Activated naive CD4-positive, alpha-beta T cell treated with anti-CD3 and anti-CD28 coated beads, Interleukin-2, amount 10 ng/mL, durations not matched to agents 7 days and 5 days (primary cell): ENCODE results near the gene TGIF1.
A peak's percentile ranks its signal among the peaks of the same experiment; 100 is the strongest.

Experiments used
- CTCF ChIA-PET: fragments of 350-600 bp; sonication (Branson Sonifier 250); formaldehyde crosslinking; loops from one replicate; lab custom pipeline; 2021; ENCODE audit warnings: antibody characterized with exemption; lab: Charles Lee
- DNase-seq: peaks from one replicate; pipeline ENCODE4 v3.0.0-alpha.2; 2020
- H3K27ac Mint-ChIP-seq: one replicate; pipeline ENCODE4 v1.8.0; 2021; ENCODE audit warnings: mild to moderate bottlenecking, moderate library complexity, mixed read lengths
- H3K27me3 Mint-ChIP-seq: one replicate; pipeline ENCODE4 v1.8.0; 2021; ENCODE audit warnings: mild to moderate bottlenecking, mixed read lengths
- H3K36me3 Mint-ChIP-seq: one replicate; pipeline ENCODE4 v1.8.0; 2021; ENCODE audit warnings: mixed read lengths
- H3K4me1 Mint-ChIP-seq: one replicate; pipeline ENCODE4 v1.8.0; 2021; ENCODE audit warnings: mixed read lengths
- H3K4me3 Mint-ChIP-seq: one replicate; pipeline ENCODE4 v1.8.0; 2021; ENCODE audit warnings: mild to moderate bottlenecking, moderate library complexity, mixed read lengths
- H3K9me3 Mint-ChIP-seq: one replicate; pipeline ENCODE4 v1.8.0; 2021; ENCODE audit warnings: mixed read lengths

Gene TGIF1

DNA sequence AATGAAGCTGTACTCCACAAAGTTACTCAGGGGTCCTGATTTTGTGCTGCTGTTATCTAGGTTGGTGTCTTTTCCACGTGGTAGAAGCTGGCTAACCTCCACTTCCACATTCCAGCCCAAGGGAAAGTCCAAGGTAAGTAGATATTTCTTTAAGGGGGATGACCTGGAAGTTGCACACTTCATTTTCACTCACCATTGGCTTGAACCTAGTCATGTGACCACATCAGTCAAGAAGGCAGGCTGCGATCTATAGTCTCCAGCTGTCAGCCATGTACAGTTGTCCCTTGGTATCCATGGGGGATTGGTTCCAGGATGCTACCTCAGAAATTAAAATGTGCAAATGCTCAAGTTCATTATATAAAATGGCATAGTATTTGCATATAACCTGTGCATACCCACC lies 31.9 kb upstream of the TGIF1 start:
- DNase-seq: no peak
- H3K27me3 Mint-ChIP-seq: peaks cover 3% of the 10 kb centered on the region
- no peaks in the 10 kb centered on the region for H3K36me3 Mint-ChIP-seq
- H3K4me3 Mint-ChIP-seq: no peak overlapping the region
- CTCF ChIA-PET: no interaction called here
- H3K9me3 Mint-ChIP-seq: no peaks in the 10 kb centered on the region
- no peaks in the 10 kb centered on the region for H3K4me1 Mint-ChIP-seq
- no peak overlapping the region for H3K27ac Mint-ChIP-seq

- Mint-ChIP-seq H3K4me1 (no peaks in the 10 kb centered on the region), H3K27ac (no peak overlapping the region)
Measured at GRCh38 chr18:3420919-3421279, 29.1 kb upstream of the TGIF1 start.

GRCh38 chr18:3422905-3423304 lies 27.1 kb upstream of the TGIF1 start:
- CTCF ChIA-PET: interaction anchor here (0.9 kb wide), 1 partner anchor 244 kb away, joined by 3 read pairs; no protein-coding TSS in a partner anchor
- Mint-ChIP-seq H3K36me3 (no peaks in the 10 kb centered on the region), H3K4me3 (no peak overlapping the region), H3K27ac (no peak overlapping the region), H3K4me1 (no peaks in the 10 kb centered on the region), H3K9me3 (no peaks in the 10 kb centered on the region), H3K27me3 (no peaks in the 10 kb centered on the region)
- no peak for DNase-seq

More at GRCh38 chr18:3420919-3421279, 29.1 kb upstream of the TGIF1 start:
- Mint-ChIP-seq H3K4me3 (no peak overlapping the region), H3K9me3 (no peaks in the 10 kb centered on the region), H3K27me3 (no peaks in the 10 kb centered on the region), H3K36me3 (no peaks in the 10 kb centered on the region)
- CTCF ChIA-PET: no interaction called here
- DNase-seq: no peak

GRCh38 chr18:3424280-3424890 lies 25.6 kb upstream of the TGIF1 start:
- CTCF ChIA-PET: no interaction called here
- H3K27ac Mint-ChIP-seq: no peak overlapping the region
- no peaks in the 10 kb centered on the region for H3K27me3 Mint-ChIP-seq
- no peaks in the 10 kb centered on the region for H3K9me3 Mint-ChIP-seq
- no peak overlapping the region for H3K4me3 Mint-ChIP-seq
- no peak for DNase-seq
- no peaks in the 10 kb centered on the region for H3K36me3 Mint-ChIP-seq
- H3K4me1 Mint-ChIP-seq: no peaks in the 10 kb centered on the region

DNA sequence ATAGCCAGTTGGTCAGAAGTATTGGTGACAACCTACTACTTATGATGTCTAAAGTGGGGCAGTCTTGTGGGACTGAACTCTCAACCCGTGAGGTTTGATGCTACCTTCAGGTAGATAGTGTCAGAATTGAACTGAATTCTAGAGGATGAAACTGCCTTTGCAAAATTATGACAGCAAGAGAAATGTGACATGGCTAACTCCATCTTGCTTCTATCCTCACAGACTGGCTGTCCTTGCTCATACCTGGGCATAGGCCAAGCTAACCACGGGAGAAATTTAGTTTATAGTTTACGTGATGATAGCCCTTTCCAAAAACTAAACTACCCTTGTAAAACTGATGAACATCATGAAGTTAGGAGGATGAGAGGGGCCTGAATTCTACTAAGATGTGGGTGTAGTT lies 24.9 kb upstream of the TGIF1 start:
- Mint-ChIP-seq H3K27ac (no peak overlapping the region), H3K36me3 (no peaks in the 10 kb centered on the region), H3K4me3 (no peak overlapping the region), H3K27me3 (no peaks in the 10 kb centered on the region), H3K9me3 (no peaks in the 10 kb centered on the region), H3K4me1 (no peaks in the 10 kb centered on the region)
- DNase-seq: no peak
- CTCF ChIA-PET: no interaction called here

GRCh38 chr18:3425446-3425845 lies 24.5 kb upstream of the TGIF1 start:
- Mint-ChIP-seq H3K9me3 (no peaks in the 10 kb centered on the region), H3K36me3 (no peaks in the 10 kb centered on the region), H3K27me3 (no peaks in the 10 kb centered on the region), H3K4me3 (no peak overlapping the region), H3K27ac (no peak overlapping the region), H3K4me1 (no peaks in the 10 kb centered on the region)
- DNase-seq: no peak
- CTCF ChIA-PET: no interaction called here

DNA sequence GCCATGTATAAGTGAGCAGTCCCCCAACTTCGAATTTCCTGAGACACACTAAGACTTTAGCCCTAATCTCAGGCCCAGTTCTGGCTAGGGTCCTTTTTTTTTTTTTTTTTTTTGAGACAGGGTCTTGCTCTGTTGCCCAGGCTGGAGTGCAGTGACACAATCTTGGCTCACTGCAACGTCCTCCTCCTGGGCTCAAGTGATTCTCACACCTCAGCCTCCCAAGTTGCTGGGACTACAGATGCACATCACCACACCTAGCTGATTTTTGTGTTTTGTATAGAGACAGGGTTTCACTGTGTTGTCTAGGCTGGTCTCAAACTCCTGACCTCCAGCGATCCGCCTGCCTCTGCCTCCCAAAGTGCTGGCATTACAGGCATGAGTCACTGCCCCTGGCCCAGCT lies 23.9 kb upstream of the TGIF1 start:
- H3K9me3 Mint-ChIP-seq: no peaks in the 10 kb centered on the region
- CTCF ChIA-PET: no interaction called here
- no peak overlapping the region for H3K4me3 Mint-ChIP-seq
- no peaks in the 10 kb centered on the region for H3K27me3 Mint-ChIP-seq
- no peak for DNase-seq
- no peak overlapping the region for H3K27ac Mint-ChIP-seq
- no peaks in the 10 kb centered on the region for H3K4me1 Mint-ChIP-seq
- no peaks in the 10 kb centered on the region for H3K36me3 Mint-ChIP-seq

- DNase-seq: no peak
- no peaks in the 10 kb centered on the region for H3K27me3 Mint-ChIP-seq
- CTCF ChIA-PET: interaction anchor here (0.7 kb wide), 1 partner anchor 157 kb away, joined by 3 read pairs; no protein-coding TSS in a partner anchor
- H3K9me3 Mint-ChIP-seq: no peaks in the 10 kb centered on the region
- no peak overlapping the region for H3K27ac Mint-ChIP-seq
- no peaks in the 10 kb centered on the region for H3K36me3 Mint-ChIP-seq
- H3K4me1 Mint-ChIP-seq: no peaks in the 10 kb centered on the region
- no peak overlapping the region for H3K4me3 Mint-ChIP-seq
Measured at GRCh38 chr18:3427944-3428343, 22.0 kb upstream of the TGIF1 start.

- H3K27ac Mint-ChIP-seq: no peak overlapping the region
- CTCF ChIA-PET: no interaction called here
Measured at GRCh38 chr18:3429121-3429520, 20.9 kb upstream of the TGIF1 start.

DNA sequence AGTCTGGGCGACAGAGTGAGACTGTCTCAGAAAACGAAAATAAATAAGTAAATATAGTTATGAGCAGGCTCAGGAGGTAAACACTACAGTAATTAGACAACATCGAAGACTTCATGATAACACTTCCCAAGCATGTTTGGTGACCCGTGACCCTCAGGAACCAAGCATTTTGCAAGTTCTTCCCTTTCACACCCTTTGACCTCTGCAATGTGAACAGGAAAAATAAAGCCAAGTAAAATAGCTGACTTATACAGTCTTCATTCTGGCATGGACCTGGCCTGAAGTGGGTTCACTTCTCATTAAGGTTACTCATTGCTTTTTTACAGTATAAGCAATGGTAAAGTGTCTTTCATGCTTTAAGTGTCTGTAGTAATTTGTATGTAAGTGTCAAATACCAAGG lies 15.3 kb upstream of the TGIF1 start:
- CTCF ChIA-PET: no interaction called here
- H3K27me3 Mint-ChIP-seq: peaks cover 4% of the 10 kb centered on the region
- no peak overlapping the region for H3K27ac Mint-ChIP-seq
- H3K4me3 Mint-ChIP-seq: no peak overlapping the region
- H3K4me1 Mint-ChIP-seq: no peaks in the 10 kb centered on the region
- no peaks in the 10 kb centered on the region for H3K36me3 Mint-ChIP-seq
- no peak for DNase-seq
- no peaks in the 10 kb centered on the region for H3K9me3 Mint-ChIP-seq

More at GRCh38 chr18:3429121-3429520, 20.9 kb upstream of the TGIF1 start:
- H3K4me3 Mint-ChIP-seq: no peak overlapping the region
- no peaks in the 10 kb centered on the region for H3K9me3 Mint-ChIP-seq
- no peaks in the 10 kb centered on the region for H3K27me3 Mint-ChIP-seq
- DNase-seq: no peak
- no peaks in the 10 kb centered on the region for H3K4me1 Mint-ChIP-seq
- H3K36me3 Mint-ChIP-seq: no peaks in the 10 kb centered on the region

- no peak overlapping the region for H3K27ac Mint-ChIP-seq
- H3K27me3 Mint-ChIP-seq: peaks cover 20% of the 10 kb centered on the region
- no peak overlapping the region for H3K4me3 Mint-ChIP-seq
- no peaks in the 10 kb centered on the region for H3K9me3 Mint-ChIP-seq
- CTCF ChIA-PET: interaction anchor here (1.5 kb wide), 1 partner anchor 226 kb away, joined by 3 read pairs; no protein-coding TSS in a partner anchor
- no peaks in the 10 kb centered on the region for H3K4me1 Mint-ChIP-seq
- H3K36me3 Mint-ChIP-seq: no peaks in the 10 kb centered on the region
- DNase-seq: no peak
Measured at GRCh38 chr18:3440341-3440740, 9.6 kb upstream of the TGIF1 start.

DNA sequence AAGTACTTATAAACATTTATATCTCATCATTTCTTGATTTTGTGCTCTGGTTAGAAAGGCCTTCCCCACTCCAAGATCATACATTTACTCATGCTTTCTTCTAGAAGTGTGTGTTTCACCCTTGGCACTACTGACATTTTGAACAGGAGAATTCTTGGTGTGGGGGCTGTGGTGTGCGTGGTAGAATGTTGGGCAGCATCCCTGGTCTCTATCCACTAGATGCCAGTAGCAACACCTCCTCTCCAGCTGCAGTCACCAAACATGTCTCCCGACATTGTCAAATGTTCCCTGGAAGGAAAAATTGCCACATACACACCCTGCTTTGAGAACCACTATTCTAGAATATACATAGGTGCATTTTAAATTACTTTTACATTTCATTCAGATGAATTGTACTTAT lies 8.7 kb upstream of the TGIF1 start:
- CTCF ChIA-PET: interaction anchor here (1.5 to 2.4 kb wide), 3 partner anchors 11 to 225 kb away, joined by 3 to 9 read pairs (median 4); no protein-coding TSS in a partner anchor
- Mint-ChIP-seq H3K27me3 (peaks cover 20% of the 10 kb centered on the region), H3K4me1 (peaks cover 2% of the 10 kb centered on the region), H3K4me3 (no peak overlapping the region), H3K36me3 (no peaks in the 10 kb centered on the region), H3K9me3 (no peaks in the 10 kb centered on the region), H3K27ac (no peak overlapping the region)
- DNase-seq: no peak

DNA sequence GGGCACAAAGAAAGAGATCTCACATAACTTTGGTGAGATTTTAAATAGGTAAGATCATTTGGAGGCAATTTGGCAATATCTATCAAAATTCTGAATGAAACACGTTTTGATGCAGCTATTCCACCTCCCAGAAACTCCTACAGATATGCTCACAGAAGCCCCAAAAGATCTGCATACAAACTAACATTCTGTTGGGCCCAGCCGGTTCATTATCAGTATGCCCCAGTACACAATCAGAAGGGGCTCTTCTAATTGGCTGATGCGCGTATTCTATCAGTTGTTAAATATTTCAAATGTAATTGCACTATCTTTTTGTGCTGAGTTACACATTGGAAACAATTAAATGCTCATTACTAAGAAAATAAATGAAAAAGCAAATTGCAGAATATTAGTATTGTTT lies 7.1 kb upstream of the TGIF1 start:
- no peak for DNase-seq
- Mint-ChIP-seq H3K27ac (no peak overlapping the region), H3K4me3 (no peak overlapping the region), H3K9me3 (no peaks in the 10 kb centered on the region), H3K27me3 (peaks cover 20% of the 10 kb centered on the region), H3K36me3 (no peaks in the 10 kb centered on the region), H3K4me1 (peaks cover 18% of the 10 kb centered on the region)
- CTCF ChIA-PET: interaction anchor here (1.6 to 2.4 kb wide), 3 partner anchors 10 to 143 kb away, joined by 3 to 9 read pairs (median 4); no protein-coding TSS in a partner anchor

DNA sequence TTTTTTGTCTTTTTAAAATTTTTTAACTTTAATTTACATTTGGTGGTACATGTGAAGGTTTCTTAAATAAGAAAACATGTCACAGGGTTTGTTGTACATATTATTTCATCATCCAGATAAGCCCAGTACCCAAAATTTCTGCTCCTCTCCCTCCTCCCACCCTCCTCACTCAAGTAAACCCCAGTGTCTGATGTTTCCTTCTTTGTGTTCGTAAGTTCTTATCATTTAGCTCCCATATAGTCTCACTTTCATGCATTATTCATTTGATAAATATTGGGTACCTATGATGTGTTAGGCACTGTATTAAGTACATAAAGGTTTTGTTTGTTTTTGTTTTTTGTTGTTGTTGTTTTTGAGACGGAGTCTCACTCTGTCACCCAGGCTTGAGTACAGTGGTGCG lies 5.7 kb upstream of the TGIF1 start:
- CTCF ChIA-PET: no interaction called here
- Mint-ChIP-seq H3K36me3 (no peaks in the 10 kb centered on the region), H3K27me3 (peaks cover 20% of the 10 kb centered on the region), H3K27ac (no peak overlapping the region), H3K4me1 (peaks cover 20% of the 10 kb centered on the region), H3K4me3 (no peak overlapping the region), H3K9me3 (no peaks in the 10 kb centered on the region)
- no peak for DNase-seq

GRCh38 chr18:3444954-3445353 lies 5.0 kb upstream of the TGIF1 start:
- Mint-ChIP-seq H3K4me1 (peaks cover 20% of the 10 kb centered on the region), H3K9me3 (no peaks in the 10 kb centered on the region), H3K4me3 (no peak overlapping the region), H3K27ac (peak overlapping the region; percentile 4), H3K27me3 (peaks cover 18% of the 10 kb centered on the region), H3K36me3 (no peaks in the 10 kb centered on the region)
- CTCF ChIA-PET: interaction anchor here (4.1 kb wide), 1 partner anchor 141 kb away, joined by 22 read pairs; no protein-coding TSS in a partner anchor
- no peak for DNase-seq
